GM12878 (cell line): Measurements from ENCODE around the gene AK5.

Source experiments
- CTCF ChIP-seq, 3 experiments: IDR thresholded peaks in 2 of 3; conservative IDR thresholded peaks in 1 of 3; 2 replicates each; pipeline ENCODE4 v1.5.1; 2011; ENCODE audit warnings: low read depth in 3 of 3, low read length in 3 of 3, mild to moderate bottlenecking in 3 of 3, control low read depth in 2 of 3, moderate library complexity in 2 of 3, inconsistent platforms in 1 of 3, mixed read lengths in 1 of 3; ENCODE audit not compliant: control insufficient read depth in 2 of 3, insufficient read depth in 1 of 3; ENCODE audit errors: extremely low read depth in 1 of 3
- POLR2AphosphoS5 ChIP-seq: IDR thresholded peaks from 2 replicates; pipeline ENCODE4 v1.6.1; 2011; ENCODE audit warnings: mild to moderate bottlenecking, low read length, inconsistent platforms
- STAT1 ChIP-seq: fragments of 450-650 bp; conservative IDR thresholded peaks from 2 replicates; pipeline ENCODE4 v1.6.1; 2014; ENCODE audit warnings: antibody characterized with exemption, mild to moderate bottlenecking

GRCh38 chr1:77386276-77386675, 104.5 kb downstream of the AK5 start:
- no peak for TF ChIP-seq POLR2AphosphoS5
- no peak for TF ChIP-seq CTCF (IDR thresholded peaks at IDR 0.05 in 2 of 3, conservative IDR thresholded peaks at IDR 0.05 in 1 of 3; ENCODE audit: control insufficient read depth in 2 of 3, extremely low read depth in 1 of 3, insufficient read depth in 1 of 3, low read depth in 3 of 3, low read length in 3 of 3)
- TF ChIP-seq STAT1, result no peak
